Cardiac muscle cell (in vitro differentiated cells and primary cell): Measurements from ENCODE around the gene SLC16A1. TPM values are rescaled to one million over a fixed set of nuclear protein-coding genes. Genes with fewer than 3 reads are reported as not detected.

Experiments
- DNase-seq, 2 donors: peaks; one replicate each; pipeline versions ENCODE4 v3.0.0 to v3.0.0-alpha.2; 2010 to 2017; ENCODE audit warnings: low read depth in 1 of 2, low spot score in 1 of 2
- H3K27ac ChIP-seq: fragments of 200-600 bp; sonication (generic); 2 replicates; pipeline ENCODE4 v1.5.1; 2016
- H3K27me3 ChIP-seq: fragments of 200-600 bp; sonication (generic); 2 replicates; pipeline ENCODE4 v1.6.0; 2016; ENCODE audit warnings: control low read depth
- H3K36me3 ChIP-seq: fragments of 200-600 bp; sonication (generic); 2 replicates; pipeline ENCODE4 v1.5.1; 2016; ENCODE audit warnings: control low read depth
- H3K4me1 ChIP-seq: fragments of 200-600 bp; sonication (generic); 2 replicates; pipeline ENCODE4 v1.8.1; 2017; ENCODE audit warnings: low read depth, mild to moderate bottlenecking, mixed run types
- H3K4me3 ChIP-seq: fragments of 200-600 bp; sonication (generic); 2 replicates; pipeline ENCODE4 v1.5.1; 2016; ENCODE audit warnings: mild to moderate bottlenecking
- H3K9me3 ChIP-seq: fragments of 200-600 bp; sonication (generic); 2 replicates; pipeline ENCODE4 v1.5.1; 2017; ENCODE audit warnings: low read depth, mild to moderate bottlenecking, control low read depth
- polyA plus RNA-seq: library from polyadenylated mRNA; unstranded; fragments of >200 nt; fragmentation: Nextera tagmentation; extraction: Ambion mirVana; gene quantifications from 2 replicates; pipeline ENCODE4 v1.2.1, GENCODE V29; 2016
- total RNA-seq: library from RNA; depleted of rRNA; stranded (reverse); fragments of >200 nt; gene quantifications from 2 replicates; pipeline ENCODE4 v1.2.3, GENCODE V29; 2016
- TF ChIP-seq, protein P1 (sequence below): IDR thresholded peaks from 2 replicates; pipeline ENCODE4 v1.5.1; 2012; ENCODE audit warnings: low read depth, mild to moderate bottlenecking, low read length

The SLC16A1 gene
- total and polyA plus RNA-seq, 2 experiments from 2014 or later, result 130 to 146 TPM

DNA sequence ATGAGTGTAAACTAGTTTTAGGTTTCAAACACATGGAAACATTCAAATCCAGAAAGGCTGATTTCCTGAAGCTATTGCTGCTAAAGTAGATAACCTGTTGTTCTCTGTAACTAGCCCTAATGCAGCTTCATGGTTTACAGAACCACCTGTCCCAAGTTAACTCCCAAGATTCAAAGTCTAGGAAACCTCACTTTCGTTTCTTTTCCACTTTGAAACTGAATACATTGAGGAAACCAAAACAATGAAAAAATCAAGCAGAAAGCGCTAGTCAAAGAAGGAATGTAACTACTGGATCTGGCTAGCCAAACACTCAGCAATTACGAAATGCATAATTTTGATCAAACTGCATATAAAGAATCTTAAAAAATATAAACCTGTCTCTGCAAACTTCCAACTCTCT, 17.8 kb downstream of the SLC16A1 start:
- Histone ChIP-seq H3K9me3 (no peaks in the 10 kb centered on the region), H3K4me3 (no peak overlapping the region), H3K27ac (peak overlapping the region; percentile 73), H3K27me3 (no peaks in the 10 kb centered on the region), H3K36me3 (no peaks in the 10 kb centered on the region), H3K4me1 (peaks cover 38% of the 10 kb centered on the region)
- peak in 1 of 2 donors; percentile 35 for DNase-seq
- TF ChIP-seq, protein P1, sequence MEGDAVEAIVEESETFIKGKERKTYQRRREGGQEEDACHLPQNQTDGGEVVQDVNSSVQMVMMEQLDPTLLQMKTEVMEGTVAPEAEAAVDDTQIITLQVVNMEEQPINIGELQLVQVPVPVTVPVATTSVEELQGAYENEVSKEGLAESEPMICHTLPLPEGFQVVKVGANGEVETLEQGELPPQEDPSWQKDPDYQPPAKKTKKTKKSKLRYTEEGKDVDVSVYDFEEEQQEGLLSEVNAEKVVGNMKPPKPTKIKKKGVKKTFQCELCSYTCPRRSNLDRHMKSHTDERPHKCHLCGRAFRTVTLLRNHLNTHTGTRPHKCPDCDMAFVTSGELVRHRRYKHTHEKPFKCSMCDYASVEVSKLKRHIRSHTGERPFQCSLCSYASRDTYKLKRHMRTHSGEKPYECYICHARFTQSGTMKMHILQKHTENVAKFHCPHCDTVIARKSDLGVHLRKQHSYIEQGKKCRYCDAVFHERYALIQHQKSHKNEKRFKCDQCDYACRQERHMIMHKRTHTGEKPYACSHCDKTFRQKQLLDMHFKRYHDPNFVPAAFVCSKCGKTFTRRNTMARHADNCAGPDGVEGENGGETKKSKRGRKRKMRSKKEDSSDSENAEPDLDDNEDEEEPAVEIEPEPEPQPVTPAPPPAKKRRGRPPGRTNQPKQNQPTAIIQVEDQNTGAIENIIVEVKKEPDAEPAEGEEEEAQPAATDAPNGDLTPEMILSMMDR, result no peak

DNA sequence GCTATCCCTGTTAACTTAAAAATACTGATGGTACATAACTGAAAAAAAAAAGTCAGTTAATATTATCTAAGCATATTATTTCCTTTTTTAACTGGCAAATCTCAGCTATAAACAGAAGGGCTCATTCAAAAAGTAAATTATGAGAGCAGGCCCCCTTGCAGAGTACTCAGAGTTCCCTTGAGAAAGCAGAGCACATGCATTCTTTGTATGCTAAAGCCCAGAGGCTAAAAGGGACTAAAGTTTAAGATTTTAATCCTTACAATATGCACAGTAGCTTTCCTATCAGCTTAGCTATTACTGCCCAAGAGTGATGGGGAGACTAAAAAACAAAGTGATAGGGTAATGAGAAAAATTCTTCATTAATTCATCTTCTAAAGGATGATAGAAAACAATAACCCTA, 18.5 kb downstream of the SLC16A1 start:
- H3K4me3 ChIP-seq, result no peak overlapping the region

DNA sequence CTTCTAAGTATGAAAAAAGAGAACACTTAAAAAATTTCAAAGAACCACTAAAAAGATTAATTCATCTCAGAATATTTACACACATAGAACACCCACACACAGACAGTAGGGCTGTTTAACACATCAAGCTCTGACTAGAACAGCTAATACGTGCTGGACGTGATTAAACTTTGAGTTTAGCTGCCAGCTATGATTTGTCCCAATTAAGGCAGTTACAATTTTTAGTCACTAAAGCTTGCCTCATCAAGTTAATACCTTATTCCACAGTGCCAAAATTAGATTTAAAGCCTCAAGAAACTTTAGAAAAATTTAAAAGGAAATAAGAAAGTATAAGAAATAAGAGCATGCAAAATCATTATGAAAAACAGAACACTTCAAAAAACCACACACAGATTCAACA, 18.9 kb downstream of the SLC16A1 start:
- Histone ChIP-seq H3K4me3 (no peak overlapping the region), H3K27me3 (no peaks in the 10 kb centered on the region), H3K9me3 (no peaks in the 10 kb centered on the region), H3K4me1 (peaks cover 37% of the 10 kb centered on the region), H3K36me3 (peaks cover 3% of the 10 kb centered on the region), H3K27ac (peak overlapping the region; percentile 73)
- TF ChIP-seq, protein P1, result no peak
- peak in 1 of 2 donors; percentile 35 for DNase-seq

More for the DNA sequence above, 18.5 kb downstream of the SLC16A1 start:
- TF ChIP-seq, protein P1, result no peak
- Histone ChIP-seq H3K27me3 (no peaks in the 10 kb centered on the region), H3K27ac (peak overlapping the region; percentile 73), H3K36me3 (no peaks in the 10 kb centered on the region), H3K9me3 (no peaks in the 10 kb centered on the region), H3K4me1 (peaks cover 38% of the 10 kb centered on the region)
- DNase-seq, result no peak

DNA sequence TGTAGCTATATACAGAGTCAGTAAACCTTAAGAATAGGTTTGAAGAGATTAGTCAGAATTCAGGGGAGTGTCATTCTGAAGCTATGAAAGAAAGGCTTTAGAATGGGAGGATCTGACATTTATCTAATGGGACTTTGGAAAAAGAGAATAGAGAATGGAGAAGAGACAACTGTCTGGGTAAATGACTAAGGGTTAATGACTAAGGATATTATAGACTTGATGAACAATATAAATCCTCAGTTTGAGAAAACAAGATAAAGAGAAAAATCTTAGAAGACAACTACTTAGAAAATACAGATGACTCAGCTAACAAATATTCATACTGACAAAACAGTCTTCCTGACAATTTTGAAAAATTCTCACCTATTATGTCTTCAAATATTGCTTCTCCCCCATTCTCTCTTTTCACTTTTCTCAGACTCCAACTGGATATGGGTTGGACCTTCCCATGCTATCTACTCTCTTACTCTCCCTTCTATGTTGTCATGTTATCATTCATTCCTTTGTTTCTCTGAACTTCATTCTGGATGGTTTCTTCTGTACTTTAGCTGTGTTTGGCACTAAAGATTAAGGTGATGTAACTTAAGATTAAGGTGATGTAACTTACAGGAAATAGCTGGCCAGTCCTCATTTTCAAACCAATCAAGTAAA, 20.4 kb downstream of the SLC16A1 start:
- Histone ChIP-seq H3K9me3 (no peaks in the 10 kb centered on the region), H3K36me3 (peaks cover 4% of the 10 kb centered on the region), H3K4me3 (no peak overlapping the region), H3K4me1 (peaks cover 30% of the 10 kb centered on the region), H3K27ac (peak overlapping the region; percentile 35), H3K27me3 (no peaks in the 10 kb centered on the region)
- peak in 1 of 2 donors; percentile 76 for DNase-seq
- TF ChIP-seq, protein P1, result no peak

DNA sequence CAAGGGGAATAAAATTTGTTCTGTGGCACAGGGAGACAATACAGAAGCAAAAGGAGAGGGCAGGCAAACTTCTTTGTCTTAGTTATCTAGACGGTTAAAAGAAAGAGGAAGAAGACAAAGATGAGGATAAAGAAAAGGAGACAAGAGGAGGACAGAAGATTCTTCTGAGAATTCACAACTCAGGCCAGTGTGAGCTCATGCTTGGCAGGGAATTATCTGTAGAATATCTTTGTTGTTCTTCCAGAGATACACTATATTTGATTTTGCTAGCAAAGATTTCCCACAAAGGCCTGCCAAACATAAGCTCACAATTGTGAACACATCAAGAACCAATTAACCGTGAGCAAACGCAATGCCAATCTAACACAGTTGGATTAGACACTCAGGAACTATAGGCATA, 21.4 kb downstream of the SLC16A1 start:
- H3K9me3 ChIP-seq, result no peaks in the 10 kb centered on the region
- peaks cover 4% of the 10 kb centered on the region for H3K36me3 ChIP-seq
- DNase-seq, result no peak
- H3K4me3 ChIP-seq, result no peak overlapping the region
- H3K27ac ChIP-seq, result peak overlapping the region; percentile 35
- H3K27me3 ChIP-seq, result no peaks in the 10 kb centered on the region
- peaks cover 32% of the 10 kb centered on the region for H3K4me1 ChIP-seq
- TF ChIP-seq, protein P1, result no peak
